HG03460 (cell line): ENCODE measurements around the gene CBX3.
"Not testable (repeated sequence)": the region's sequence is repeated elsewhere in the genome, so short reads cannot be mapped to it uniquely, and the experiment has no call there.

Source experiments
- ATAC-seq: cut with Tn5 transposase; IDR thresholded peaks from one replicate; pipeline ENCODE4 v1.9.1; 2021; ENCODE audit not compliant: unreplicated experiment

CBX3 gene

GRCh38 chr7:26169271-26169670, 32.3 kb upstream of the CBX3 start:
- ATAC-seq = no peak

- no peak for ATAC-seq
These were observed 30.9 kb upstream of the CBX3 start for GRCh38 chr7:26170663-26171062.

GRCh38 chr7:26171601-26172000, 29.9 kb upstream of the CBX3 start:
- ATAC-seq = no peak

GRCh38 chr7:26172048-26172447, 29.5 kb upstream of the CBX3 start:
- ATAC-seq = no peak

GRCh38 chr7:26175903-26176302, 25.6 kb upstream of the CBX3 start:
- not testable (repeated sequence) for ATAC-seq

GRCh38 chr7:26176696-26177095, 24.8 kb upstream of the CBX3 start:
- not testable (repeated sequence) for ATAC-seq

GRCh38 chr7:26177269-26177668, 24.3 kb upstream of the CBX3 start:
- not testable (repeated sequence) for ATAC-seq

GRCh38 chr7:26178272-26178960, 23.1 kb upstream of the CBX3 start:
- no peak for ATAC-seq

GRCh38 chr7:26179422-26179821, 22.1 kb upstream of the CBX3 start:
- ATAC-seq = no peak

GRCh38 chr7:26179826-26180497, 21.6 kb upstream of the CBX3 start:
- no peak for ATAC-seq

GRCh38 chr7:26180792-26181198, 20.8 kb upstream of the CBX3 start:
- ATAC-seq = no peak

- ATAC-seq = no peak
These were observed 19.9 kb upstream of the CBX3 start for GRCh38 chr7:26181474-26182227.

- ATAC-seq = no peak
These were observed 19.3 kb upstream of the CBX3 start for GRCh38 chr7:26182283-26182682.

GRCh38 chr7:26182706-26183105, 18.8 kb upstream of the CBX3 start:
- ATAC-seq = no peak

- no peak for ATAC-seq
These were observed 17.8 kb upstream of the CBX3 start for GRCh38 chr7:26183545-26184280.

GRCh38 chr7:26184281-26185101, 17.1 kb upstream of the CBX3 start:
- ATAC-seq = not testable (repeated sequence)

GRCh38 chr7:26185131-26185843, 16.3 kb upstream of the CBX3 start:
- ATAC-seq = no peak

- no peak for ATAC-seq
These were observed 15.7 kb upstream of the CBX3 start for GRCh38 chr7:26185844-26186180.

GRCh38 chr7:26186364-26187311, 14.9 kb upstream of the CBX3 start:
- no peak for ATAC-seq
